ENCODE results near the gene ZNF775. TPM values are rescaled to one million over a fixed set of nuclear protein-coding genes. Genes with fewer than 3 reads are reported as not detected.

Gene ZNF775
- total and polyA plus RNA-seq, 5 donors, result 4.5 to 6.5 (median 5.7) TPM

DNA sequence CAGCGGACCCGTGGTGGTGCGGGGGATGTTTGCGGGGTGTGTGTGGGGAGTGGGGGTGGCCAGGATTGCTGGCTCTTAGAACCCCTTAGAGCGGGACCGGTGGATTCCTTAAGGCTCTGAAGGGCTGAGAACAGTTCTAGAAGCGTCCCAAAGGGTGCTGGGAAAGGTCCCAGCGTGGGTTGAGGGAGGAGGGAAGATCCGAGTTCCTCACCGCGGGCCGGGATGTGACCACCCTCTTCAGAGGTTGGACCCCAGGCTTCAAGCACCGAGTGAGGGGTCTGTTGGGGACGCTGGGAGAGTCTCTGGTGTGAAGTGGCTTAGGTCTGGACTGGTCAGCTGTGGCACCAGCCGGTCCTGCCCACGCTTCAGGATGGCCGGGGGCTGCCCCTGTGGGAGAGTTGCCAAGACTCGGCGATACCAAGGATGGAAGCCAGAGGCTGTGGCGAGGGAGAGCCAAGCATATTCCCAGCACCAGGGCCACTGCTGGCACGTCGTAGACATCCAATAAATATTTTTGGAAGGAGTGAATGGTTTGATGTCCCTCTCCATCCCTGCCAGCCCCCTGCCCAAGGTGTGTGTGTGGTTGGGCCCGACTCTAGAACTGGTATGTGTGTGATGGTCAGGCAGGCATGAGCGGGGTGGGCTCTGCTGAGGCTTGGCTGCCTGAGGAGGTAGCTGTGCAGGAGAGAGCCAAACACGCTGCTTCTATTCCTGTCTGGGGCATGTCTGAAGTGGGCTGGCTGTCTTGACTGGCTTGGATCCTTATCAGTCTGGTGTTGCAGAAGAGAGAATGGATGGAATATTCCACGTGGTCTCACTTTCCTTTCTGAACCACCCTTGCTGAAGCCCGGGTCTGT is 19.2 kb downstream of the ZNF775 start:
- H3K27ac ChIP-seq (ENCODE audit: low read length), result no peak overlapping the region
- WGBS, result 79% methylated on average over 27 of the region's 27 CpGs
- no peak for DNase-seq

GRCh38 chr7:150398965-150399320 is 19.8 kb downstream of the ZNF775 start:
- Histone ChIP-seq H3K27me3 (ENCODE audit: control insufficient read depth, insufficient read depth) (no peaks in the 10 kb centered on the region), H3K9me3 (ENCODE audit: control insufficient read depth, low read length) (no peaks in the 10 kb centered on the region), H3K27ac (ENCODE audit: low read length) (no peak overlapping the region), H3K4me3 (ENCODE audit: low read length) (no peak overlapping the region), H3K4me1 (ENCODE audit: control insufficient read depth, insufficient read depth, low read length) (peaks cover 6% of the 10 kb centered on the region)
- ATAC-seq, result no peak
- 41% methylated on average over 2 of the region's 2 CpGs for WGBS
- intact Hi-C loops (cut with DNase I), result no loop called here
- no peak for DNase-seq

More for the DNA sequence above, 19.2 kb downstream of the ZNF775 start:
- Histone ChIP-seq H3K9me3 (ENCODE audit: control insufficient read depth, low read length) (no peaks in the 10 kb centered on the region), H3K4me1 (ENCODE audit: control insufficient read depth, insufficient read depth, low read length) (peaks cover 3% of the 10 kb centered on the region), H3K27me3 (ENCODE audit: control insufficient read depth, insufficient read depth) (no peaks in the 10 kb centered on the region), H3K4me3 (ENCODE audit: low read length) (no peak overlapping the region)
- intact Hi-C loops (cut with DNase I), result no loop called here
- peak; percentile 39 to 54 for ATAC-seq

GRCh38 chr7:150399421-150400007 is 20.4 kb downstream of the ZNF775 start:
- intact Hi-C loops (cut with DNase I), result loop anchor here in 3 of 4 donors (5.0 to 10.0 kb wide), 2 partner anchors 32 to 45 kb away; partner anchors contain the start of gene REPIN1 (in 1 of the 3)
- no peak for DNase-seq
- WGBS, result 82% methylated on average over 15 of the region's 15 CpGs

DNA sequence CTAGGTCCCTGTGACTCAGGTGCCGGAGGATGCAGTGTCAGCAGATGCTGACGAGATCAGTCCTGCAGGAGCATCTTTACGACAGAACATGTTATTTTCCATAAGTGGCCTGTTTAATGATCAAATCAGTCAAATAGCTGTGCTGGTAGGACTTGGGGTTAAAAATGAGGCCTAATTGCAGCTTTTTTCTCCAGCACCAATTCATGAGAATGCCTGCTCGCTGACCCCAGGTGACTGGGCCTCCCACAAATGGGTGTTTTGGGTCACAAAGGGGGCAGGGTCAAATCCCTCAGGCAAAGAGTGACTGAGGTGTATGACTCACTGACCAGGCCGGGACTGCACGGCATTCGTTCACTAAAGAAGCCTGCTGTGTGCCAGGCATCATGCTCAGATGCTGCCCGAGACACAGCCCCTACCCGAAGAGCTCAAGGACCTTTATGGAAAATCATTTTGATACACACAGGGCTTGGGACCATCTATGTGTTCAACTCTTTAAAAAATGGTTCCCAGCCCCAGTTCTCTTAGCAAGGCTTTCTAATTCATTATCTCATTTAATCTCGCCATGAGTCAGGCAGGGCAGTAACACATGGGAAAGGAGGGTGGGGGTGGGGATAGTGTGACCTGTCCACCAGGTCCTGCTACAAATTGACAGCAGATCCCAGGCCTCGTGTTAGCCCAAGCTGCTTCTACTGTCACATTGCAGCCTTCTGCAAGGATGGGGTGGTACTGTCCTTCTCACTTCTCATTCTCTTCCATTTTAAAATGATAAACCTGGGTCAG is 21.1 kb downstream of the ZNF775 start:
- peaks cover 6% of the 10 kb centered on the region for H3K4me1 ChIP-seq (ENCODE audit: control insufficient read depth, insufficient read depth, low read length)
- H3K9me3 ChIP-seq (ENCODE audit: control insufficient read depth, low read length), result no peaks in the 10 kb centered on the region
- H3K4me3 ChIP-seq (ENCODE audit: low read length), result no peak overlapping the region
- 70% methylated on average over 11 of the region's 11 CpGs for WGBS
- DNase-seq, result no peak
- H3K27me3 ChIP-seq (ENCODE audit: control insufficient read depth, insufficient read depth), result no peaks in the 10 kb centered on the region
- intact Hi-C loops (cut with DNase I), result loop anchor here in 3 of 4 donors (5.0 to 10.0 kb wide), 2 partner anchors 33 to 45 kb away; partner anchors contain the start of gene REPIN1 (in 1 of the 3)
- no peak overlapping the region for H3K27ac ChIP-seq (ENCODE audit: low read length)
- ATAC-seq, result no peak

More at GRCh38 chr7:150399421-150400007, 20.4 kb downstream of the ZNF775 start:
- Histone ChIP-seq H3K27me3 (ENCODE audit: control insufficient read depth, insufficient read depth) (no peaks in the 10 kb centered on the region), H3K4me1 (ENCODE audit: control insufficient read depth, insufficient read depth, low read length) (peaks cover 6% of the 10 kb centered on the region), H3K4me3 (ENCODE audit: low read length) (no peak overlapping the region), H3K9me3 (ENCODE audit: control insufficient read depth, low read length) (no peaks in the 10 kb centered on the region), H3K27ac (ENCODE audit: low read length) (no peak overlapping the region)
- no peak for ATAC-seq

DNA sequence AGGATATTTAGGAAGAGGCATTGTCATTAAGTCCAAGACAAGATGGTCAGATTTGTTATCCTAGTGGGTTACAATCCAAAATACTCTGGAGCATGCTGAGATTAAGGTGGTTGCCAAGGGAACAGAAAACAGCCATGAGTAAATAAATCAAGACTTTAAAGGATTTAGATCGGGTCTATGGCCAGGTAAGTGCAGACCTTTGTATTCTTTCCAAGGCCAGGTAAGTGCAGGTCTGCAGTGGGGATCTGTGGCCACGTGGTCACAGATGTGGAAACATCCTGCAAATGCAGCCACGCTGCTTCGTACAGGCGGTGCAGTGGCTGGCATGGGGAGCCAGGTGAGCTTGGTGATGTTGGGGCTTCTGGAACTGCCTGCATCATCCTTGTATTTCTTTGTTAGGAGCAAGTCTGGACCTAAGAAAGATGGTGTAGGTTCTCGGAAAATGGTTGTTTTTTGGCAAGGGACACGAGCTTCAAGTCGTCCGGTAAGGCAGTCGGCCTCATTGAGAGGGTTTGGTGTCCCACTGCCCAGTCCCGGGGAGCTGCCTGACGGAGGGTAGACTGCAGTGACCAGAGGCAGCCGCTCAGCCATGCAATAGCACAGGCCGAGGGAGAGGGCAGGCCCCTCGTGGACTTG is 21.8 kb downstream of the ZNF775 start:
- DNase-seq, result no peak

GRCh38 chr7:150401424-150401790 is 22.3 kb downstream of the ZNF775 start:
- Histone ChIP-seq H3K4me3 (ENCODE audit: low read length) (no peak overlapping the region), H3K27me3 (ENCODE audit: control insufficient read depth, insufficient read depth) (no peaks in the 10 kb centered on the region), H3K9me3 (ENCODE audit: control insufficient read depth, low read length) (no peaks in the 10 kb centered on the region), H3K4me1 (ENCODE audit: control insufficient read depth, insufficient read depth, low read length) (peaks cover 10% of the 10 kb centered on the region), H3K27ac (ENCODE audit: low read length) (no peak overlapping the region)
- WGBS, result 92% methylated on average over 1 of the region's 1 CpG
- DNase-seq (no peak), ATAC-seq (no peak)
- intact Hi-C loops (cut with DNase I), result loop anchor here in 3 of 4 donors (5.0 to 10.0 kb wide), 2 partner anchors 34 to 47 kb away; partner anchors contain the start of gene REPIN1 (in 1 of the 3)

More for the DNA sequence above, 21.8 kb downstream of the ZNF775 start:
- Histone ChIP-seq H3K27ac (ENCODE audit: low read length) (no peak overlapping the region), H3K9me3 (ENCODE audit: control insufficient read depth, low read length) (no peaks in the 10 kb centered on the region), H3K4me3 (ENCODE audit: low read length) (no peak overlapping the region), H3K4me1 (ENCODE audit: control insufficient read depth, insufficient read depth, low read length) (peaks cover 8% of the 10 kb centered on the region), H3K27me3 (ENCODE audit: control insufficient read depth, insufficient read depth) (no peaks in the 10 kb centered on the region)
- WGBS, result 85% methylated on average over 15 of the region's 15 CpGs
- no peak for ATAC-seq
- intact Hi-C loops (cut with DNase I), result loop anchor here in 3 of 4 donors (5.0 to 10.0 kb wide), 2 partner anchors 34 to 46 kb away; partner anchors contain the start of gene REPIN1 (in 1 of the 3)

DNA sequence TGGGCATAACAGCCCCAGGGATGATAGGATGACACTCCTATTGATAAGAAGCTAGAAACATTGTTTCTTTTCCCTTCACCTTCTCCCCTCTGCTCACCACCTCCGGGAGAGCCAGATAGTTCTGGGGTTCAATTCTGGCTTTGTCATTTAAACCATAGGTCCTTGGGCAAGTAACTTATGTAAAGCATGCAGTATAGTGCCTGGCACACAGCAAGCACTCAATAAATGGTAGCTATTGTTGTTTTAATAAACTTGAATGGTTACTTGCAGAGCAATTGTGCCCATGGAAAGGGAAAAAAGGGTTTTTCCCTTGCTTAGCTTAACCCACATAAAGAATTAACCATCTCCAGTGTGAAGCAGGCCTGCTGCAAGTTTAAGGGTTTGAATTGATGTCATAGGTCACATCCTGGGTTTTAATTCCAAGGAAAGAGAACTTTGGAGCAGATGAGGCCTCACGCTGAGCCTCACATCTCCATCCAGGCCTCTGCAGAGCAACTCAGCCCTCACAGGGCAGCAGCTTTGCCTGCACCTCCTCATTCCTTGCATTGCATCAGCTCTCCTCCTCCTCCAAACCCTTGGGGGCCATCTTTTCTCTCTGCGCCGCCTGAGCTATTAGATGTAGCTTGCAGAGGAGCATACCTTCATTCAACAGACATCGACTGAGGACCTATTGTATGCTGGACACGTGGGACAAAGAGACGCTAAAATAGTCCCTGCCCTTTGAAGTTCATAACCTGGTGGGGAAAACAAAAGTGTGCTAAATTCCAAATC is 22.9 kb downstream of the ZNF775 start:
- Histone ChIP-seq H3K27me3 (ENCODE audit: control insufficient read depth, insufficient read depth) (no peaks in the 10 kb centered on the region), H3K4me1 (ENCODE audit: control insufficient read depth, insufficient read depth, low read length) (peaks cover 13% of the 10 kb centered on the region), H3K4me3 (ENCODE audit: low read length) (no peak overlapping the region), H3K27ac (ENCODE audit: low read length) (no peak overlapping the region), H3K9me3 (ENCODE audit: control insufficient read depth, low read length) (no peaks in the 10 kb centered on the region)
- 74% methylated on average over 7 of the region's 7 CpGs for WGBS
- ATAC-seq, result no peak
- no peak for DNase-seq
- intact Hi-C loops (cut with DNase I), result loop anchor here in 3 of 4 donors (5.0 to 10.0 kb wide), 2 partner anchors 35 to 47 kb away; partner anchors contain the start of gene REPIN1 (in 1 of the 3)

DNA sequence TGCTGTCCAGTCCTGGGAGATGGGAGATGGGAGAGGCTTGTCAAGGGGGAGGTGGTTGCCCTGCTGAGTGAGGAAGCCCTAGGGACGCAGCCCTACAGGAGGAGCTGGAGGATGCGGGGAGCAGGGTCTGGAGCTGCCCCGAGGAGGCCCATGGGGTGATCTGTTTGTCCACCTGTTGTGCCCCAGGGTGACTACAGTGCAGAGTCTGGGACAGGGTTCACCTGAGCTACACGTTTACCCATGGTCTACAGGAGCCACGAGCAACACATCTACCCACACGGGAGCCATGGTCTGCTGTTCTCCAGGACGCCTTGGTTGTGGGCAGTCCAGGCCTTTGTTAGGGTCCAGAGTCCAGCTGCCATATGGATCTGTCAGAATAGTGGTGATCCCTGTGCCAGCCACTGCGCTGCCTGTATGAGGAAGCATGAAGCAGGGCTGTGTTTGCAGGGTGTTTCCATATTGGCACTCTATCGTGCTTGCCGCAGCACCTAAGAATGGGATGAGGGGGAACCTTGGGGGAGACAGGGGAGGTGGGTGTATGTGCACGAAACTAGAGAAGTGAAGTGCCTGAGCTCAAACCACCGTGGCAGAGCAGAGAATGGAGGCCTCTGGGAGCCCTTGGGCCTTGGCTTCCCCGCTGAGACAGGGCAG is 23.7 kb downstream of the ZNF775 start:
- WGBS, result 86% methylated on average over 13 of the region's 13 CpGs
- peaks cover 13% of the 10 kb centered on the region for H3K4me1 ChIP-seq (ENCODE audit: control insufficient read depth, insufficient read depth, low read length)
- intact Hi-C loops (cut with DNase I), result loop anchor here in 3 of 4 donors (5.0 to 10.0 kb wide), 2 partner anchors 35 to 48 kb away; partner anchors contain the start of gene REPIN1 (in 1 of the 3)
- no peak overlapping the region for H3K4me3 ChIP-seq (ENCODE audit: low read length)
- no peaks in the 10 kb centered on the region for H3K9me3 ChIP-seq (ENCODE audit: control insufficient read depth, low read length)
- H3K27me3 ChIP-seq (ENCODE audit: control insufficient read depth, insufficient read depth), result no peaks in the 10 kb centered on the region
- ATAC-seq (no peak), DNase-seq (no peak)
- H3K27ac ChIP-seq (ENCODE audit: low read length), result no peak overlapping the region

DNA sequence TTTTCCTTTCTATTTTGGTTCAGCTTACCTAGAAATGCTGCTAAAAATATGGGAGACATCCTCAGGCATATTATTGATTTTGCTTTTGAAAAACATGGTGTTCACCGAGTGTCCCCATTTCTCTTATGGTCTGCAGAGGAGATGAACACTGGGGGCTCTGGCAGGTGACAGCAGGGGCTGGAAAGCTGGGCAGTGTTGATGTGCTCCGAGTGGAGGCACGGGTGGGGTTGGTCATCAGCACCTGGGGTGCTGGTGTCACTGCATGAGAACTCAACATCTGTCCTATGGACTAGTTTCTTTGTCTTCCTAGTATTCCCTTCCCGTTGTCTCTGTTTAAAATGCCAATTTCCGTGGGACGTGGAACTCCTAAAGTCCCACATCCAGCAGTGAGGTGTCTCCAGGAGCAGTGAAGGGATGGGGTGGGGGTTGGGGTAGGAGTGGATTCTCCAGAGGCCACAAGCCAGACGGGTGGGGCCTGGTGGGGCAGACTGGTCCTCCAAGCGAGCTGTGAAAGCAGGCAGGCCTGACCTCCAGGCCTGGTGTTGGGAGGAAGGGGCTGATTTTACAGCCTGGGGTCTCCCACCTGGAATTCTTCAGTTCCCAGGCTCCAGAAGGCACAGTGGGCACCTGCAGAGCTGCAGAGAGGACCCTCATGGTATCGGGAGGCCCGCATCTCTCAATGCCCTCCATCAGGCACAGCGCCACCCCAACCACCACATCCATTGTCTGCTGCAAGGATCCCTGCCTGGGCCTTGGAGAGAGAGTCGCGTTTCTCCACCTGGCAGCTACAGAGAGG is 24.4 kb downstream of the ZNF775 start:
- Histone ChIP-seq H3K4me3 (ENCODE audit: low read length) (no peak overlapping the region), H3K4me1 (ENCODE audit: control insufficient read depth, insufficient read depth, low read length) (peaks cover 13% of the 10 kb centered on the region), H3K27ac (ENCODE audit: low read length) (no peak overlapping the region), H3K27me3 (ENCODE audit: control insufficient read depth, insufficient read depth) (no peaks in the 10 kb centered on the region), H3K9me3 (ENCODE audit: control insufficient read depth, low read length) (no peaks in the 10 kb centered on the region)
- 85% methylated on average over 13 of the region's 13 CpGs for WGBS
- intact Hi-C loops (cut with DNase I), result loop anchor here in 3 of 4 donors (5.0 to 10.0 kb wide), 2 partner anchors 36 to 49 kb away; partner anchors contain the start of gene REPIN1 (in 1 of the 3)
- DNase-seq, result no peak
- no peak for ATAC-seq

All from right cardiac atrium (tissue), 5 donors.